IPS-15b (cell line): Measurements from ENCODE around the gene RALB.

Experiments used
- H3K27me3 ChIP-seq: one replicate; pipeline ENCODE4 v1.6.1; 2013; ENCODE audit warnings: low read length; ENCODE audit not compliant: control insufficient read depth, insufficient read depth
- H3K36me3 ChIP-seq: one replicate; pipeline ENCODE4 v1.6.1; 2013; ENCODE audit warnings: low read length; ENCODE audit not compliant: control insufficient read depth, insufficient read depth
- H3K4me1 ChIP-seq: one replicate; pipeline ENCODE4 v1.6.1; 2013; ENCODE audit warnings: mild to moderate bottlenecking, low read length; ENCODE audit not compliant: control insufficient read depth, insufficient read depth
- H3K4me3 ChIP-seq: one replicate; pipeline ENCODE4 v1.5.1; 2013; ENCODE audit warnings: low read depth, low read length
- H3K9ac ChIP-seq: one replicate; pipeline ENCODE4 v1.6.1; 2013; ENCODE audit warnings: low read depth, mild to moderate bottlenecking, low read length
- H3K9me3 ChIP-seq: one replicate; pipeline ENCODE4 v1.6.1; 2013; ENCODE audit warnings: mild to moderate bottlenecking, low read length; ENCODE audit not compliant: control insufficient read depth, insufficient read depth

The RALB gene

DNA sequence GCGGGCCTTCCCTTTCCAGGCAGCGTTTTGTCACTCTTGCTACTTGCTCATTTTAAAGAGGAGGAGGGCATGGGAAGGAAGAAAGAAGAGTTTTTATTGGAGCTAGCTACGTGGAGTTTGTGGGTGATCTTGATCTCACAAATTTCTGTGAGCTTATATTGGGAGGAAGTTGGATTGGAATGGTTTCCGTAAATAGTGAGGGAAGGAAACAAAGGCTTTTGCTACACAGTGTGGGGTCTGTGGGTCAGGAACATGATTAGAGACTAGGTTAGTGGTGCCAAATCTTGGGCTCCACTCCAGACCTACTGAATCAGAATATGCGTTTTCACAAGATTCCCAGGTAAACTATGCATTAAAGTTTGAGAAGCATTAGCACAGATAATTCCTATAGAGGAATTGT, 8.1 kb downstream of the RALB start:
- Histone ChIP-seq H3K36me3 (no peaks in the 10 kb centered on the region), H3K9me3 (no peaks in the 10 kb centered on the region), H3K9ac (no peak overlapping the region), H3K4me1 (no peaks in the 10 kb centered on the region), H3K27me3 (no peaks in the 10 kb centered on the region), H3K4me3 (no peak overlapping the region)

DNA sequence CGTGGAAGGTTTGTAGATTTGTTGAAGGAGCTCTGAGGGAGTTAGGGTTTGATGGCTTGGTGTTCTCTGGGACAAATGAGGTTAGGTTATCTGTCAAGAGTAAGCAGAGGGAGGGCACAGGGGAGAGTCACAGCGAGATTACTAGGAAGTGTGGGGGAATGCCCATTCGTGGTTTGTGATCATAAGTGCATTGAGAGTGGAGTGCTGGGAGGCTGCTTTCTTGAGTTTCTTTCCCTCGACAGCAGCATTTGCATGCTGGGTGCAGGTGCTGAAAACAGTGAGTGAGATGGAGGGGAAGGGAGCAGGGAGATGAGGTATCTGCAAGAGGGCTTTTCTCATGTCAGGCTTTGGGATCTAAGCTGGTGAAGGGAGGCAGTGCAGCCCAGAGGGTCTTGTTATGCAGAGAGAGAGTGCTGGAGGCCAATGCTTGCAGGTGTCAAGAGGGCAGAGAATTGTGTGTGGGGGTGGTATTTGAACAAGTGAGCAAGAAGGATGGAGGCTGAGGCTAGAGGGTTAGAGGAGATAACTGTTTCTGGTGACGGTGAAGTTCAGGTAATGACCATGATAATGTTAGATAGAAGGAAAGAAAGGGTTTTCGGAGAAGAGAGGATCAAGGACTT, 8.8 kb downstream of the RALB start:
- H3K9me3 ChIP-seq, result no peaks in the 10 kb centered on the region
- no peaks in the 10 kb centered on the region for H3K27me3 ChIP-seq
- no peaks in the 10 kb centered on the region for H3K4me1 ChIP-seq
- H3K9ac ChIP-seq, result no peak overlapping the region
- no peak overlapping the region for H3K4me3 ChIP-seq
- H3K36me3 ChIP-seq, result no peaks in the 10 kb centered on the region

DNA sequence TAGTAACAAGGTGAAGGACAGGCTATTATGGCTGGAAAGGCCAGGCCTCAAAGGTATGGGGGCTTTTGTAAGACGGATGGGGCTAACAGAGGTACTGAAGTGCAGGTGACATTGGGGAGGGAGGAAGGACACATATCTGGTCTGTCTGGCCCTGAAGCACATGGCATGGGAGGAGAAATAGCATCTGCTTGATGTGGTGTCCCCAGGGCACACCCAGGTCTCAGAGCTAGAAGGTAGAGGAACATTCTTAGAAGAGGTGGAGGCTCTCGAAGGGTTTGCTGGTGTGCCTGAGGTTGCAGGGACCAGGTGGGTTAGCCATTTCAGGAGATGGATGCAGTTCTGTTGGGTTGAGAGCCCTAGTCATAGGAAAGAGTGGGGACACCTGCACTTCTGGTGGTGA, 9.5 kb downstream of the RALB start:
- Histone ChIP-seq H3K9me3 (no peaks in the 10 kb centered on the region), H3K4me1 (no peaks in the 10 kb centered on the region), H3K4me3 (no peak overlapping the region), H3K27me3 (no peaks in the 10 kb centered on the region), H3K9ac (no peak overlapping the region), H3K36me3 (no peaks in the 10 kb centered on the region)

DNA sequence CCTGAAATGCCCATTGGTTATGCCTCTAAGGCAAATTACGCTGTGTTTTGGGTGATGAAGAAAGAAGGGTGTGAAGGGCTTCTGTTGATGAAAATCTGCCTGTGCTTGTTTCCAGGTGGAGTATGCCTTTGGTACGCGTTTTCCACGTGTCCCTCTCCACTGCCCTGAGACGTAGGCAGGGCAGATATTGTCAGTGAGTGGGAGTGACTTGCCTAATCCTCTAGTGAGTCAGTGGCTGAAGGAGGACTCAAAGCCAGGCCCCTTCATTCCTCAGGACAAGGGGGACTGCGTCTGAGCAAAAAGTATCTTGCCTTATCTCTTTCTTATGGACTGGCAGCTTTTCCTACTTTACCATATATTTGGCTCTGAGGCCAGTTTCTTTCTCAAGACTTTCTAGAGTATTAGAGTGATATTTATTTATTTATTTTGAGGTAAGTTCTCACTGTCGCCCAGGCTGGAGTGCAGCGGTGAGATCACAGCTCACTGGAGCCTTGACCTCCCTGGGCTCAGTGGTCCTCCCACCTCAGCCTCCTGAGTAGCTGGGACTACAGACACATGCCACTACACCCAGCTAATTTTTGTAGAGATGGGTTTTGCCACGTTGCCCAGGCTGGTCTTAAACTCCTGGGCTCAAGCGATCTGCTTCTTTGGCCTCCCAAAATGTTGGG, 10.2 kb downstream of the RALB start:
- no peaks in the 10 kb centered on the region for H3K9me3 ChIP-seq
- H3K4me1 ChIP-seq, result no peaks in the 10 kb centered on the region
- H3K4me3 ChIP-seq, result no peak overlapping the region
- H3K27me3 ChIP-seq, result no peaks in the 10 kb centered on the region
- no peaks in the 10 kb centered on the region for H3K36me3 ChIP-seq
- no peak overlapping the region for H3K9ac ChIP-seq

DNA sequence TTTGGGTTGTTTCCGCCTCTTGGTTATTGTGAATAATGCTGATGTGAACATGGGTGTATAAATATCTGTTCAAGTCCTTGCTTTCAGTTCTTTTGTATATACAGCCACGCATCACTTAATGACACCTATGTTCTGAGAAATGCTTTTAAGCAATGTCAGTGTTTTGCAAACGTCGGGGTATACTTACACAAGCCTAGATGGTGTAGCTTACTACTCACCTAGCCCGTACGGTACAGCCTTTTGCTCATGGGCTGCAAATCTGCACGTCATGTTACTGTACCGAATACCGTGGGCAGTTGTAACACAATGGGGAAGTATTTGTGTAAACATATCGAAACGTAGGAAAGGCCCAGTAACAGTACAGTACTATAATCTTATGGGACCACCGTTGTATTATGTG, 12.4 kb downstream of the RALB start:
- no peaks in the 10 kb centered on the region for H3K9me3 ChIP-seq
- no peaks in the 10 kb centered on the region for H3K4me1 ChIP-seq
- H3K4me3 ChIP-seq, result no peak overlapping the region
- no peak overlapping the region for H3K9ac ChIP-seq
- no peaks in the 10 kb centered on the region for H3K36me3 ChIP-seq
- H3K27me3 ChIP-seq, result no peaks in the 10 kb centered on the region

DNA sequence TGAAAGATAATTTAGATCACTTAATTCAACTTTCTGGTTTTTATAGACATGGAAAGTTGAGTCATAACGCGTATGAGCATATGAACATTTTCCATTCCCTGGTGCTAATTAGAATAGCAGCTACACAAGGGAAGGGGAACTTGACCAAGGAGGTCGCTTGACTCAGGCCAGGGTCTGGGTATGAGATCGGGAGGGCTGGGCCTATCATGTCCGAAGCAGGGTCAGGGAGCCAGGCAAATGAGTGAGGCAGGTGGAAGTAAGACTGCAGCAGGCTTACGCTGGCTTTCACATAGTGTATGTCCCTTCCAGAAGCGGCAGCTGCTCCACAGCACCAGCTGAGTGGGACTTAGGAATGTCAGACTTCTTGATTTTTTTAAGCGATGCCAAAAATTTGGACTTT, 14.7 kb downstream of the RALB start:
- Histone ChIP-seq H3K9ac (no peak overlapping the region), H3K4me1 (no peaks in the 10 kb centered on the region), H3K36me3 (no peaks in the 10 kb centered on the region), H3K9me3 (no peaks in the 10 kb centered on the region), H3K4me3 (no peak overlapping the region), H3K27me3 (no peaks in the 10 kb centered on the region)

DNA sequence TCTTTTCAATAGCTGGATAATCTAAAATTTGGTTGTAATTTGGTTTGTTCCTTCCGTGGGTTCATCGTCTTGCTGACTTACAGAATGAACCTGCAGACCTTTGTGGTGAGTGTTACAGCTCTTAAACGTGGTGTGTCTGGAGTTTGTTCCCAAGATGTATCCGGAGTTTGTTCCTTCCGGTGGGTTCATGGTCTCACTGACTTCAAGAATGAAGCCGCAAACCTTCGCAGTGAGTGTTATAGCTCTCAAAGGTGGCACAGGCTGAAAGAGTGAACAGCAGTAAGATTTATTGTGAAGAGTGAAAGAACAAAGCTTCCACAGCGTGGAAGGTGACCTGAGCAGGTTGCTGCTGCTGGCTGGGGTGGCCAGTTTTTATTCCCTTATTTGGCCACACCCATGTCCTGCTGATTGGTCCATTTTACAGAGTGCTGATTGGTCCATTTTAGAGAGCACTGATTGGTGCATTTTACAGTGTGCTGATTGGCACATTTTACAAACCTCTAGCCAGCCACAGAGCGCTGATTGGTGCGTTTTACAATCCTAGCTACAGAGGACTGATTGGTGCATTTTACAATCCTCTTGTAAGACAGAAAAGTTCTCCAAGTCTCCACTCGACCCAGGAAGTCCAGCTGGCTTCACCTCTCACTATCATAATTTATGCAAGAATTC, 16.6 kb downstream of the RALB start:
- Histone ChIP-seq H3K4me3 (no peak overlapping the region), H3K4me1 (no peaks in the 10 kb centered on the region), H3K27me3 (no peaks in the 10 kb centered on the region), H3K9me3 (no peaks in the 10 kb centered on the region), H3K9ac (no peak overlapping the region), H3K36me3 (no peaks in the 10 kb centered on the region)

DNA sequence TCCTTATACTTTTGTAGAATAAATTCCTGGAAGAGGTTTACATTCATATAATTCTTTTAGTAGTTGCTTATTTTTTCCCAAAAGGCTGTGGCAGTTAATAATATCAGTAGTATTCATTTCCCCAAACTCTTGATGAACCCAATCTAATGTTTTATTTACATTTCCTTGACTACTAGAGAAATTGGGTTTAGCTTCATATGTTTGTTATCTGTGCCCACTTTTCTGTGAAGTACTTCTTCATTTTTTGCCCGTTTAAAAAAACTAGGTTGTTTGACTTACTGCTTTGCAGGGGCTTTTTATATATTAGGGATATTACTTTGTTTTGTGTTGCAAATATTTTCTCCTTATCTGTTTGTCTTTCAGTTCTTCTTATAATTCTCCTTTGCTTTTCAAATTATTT, 17.2 kb downstream of the RALB start:
- no peaks in the 10 kb centered on the region for H3K36me3 ChIP-seq
- H3K27me3 ChIP-seq, result no peaks in the 10 kb centered on the region
- H3K9ac ChIP-seq, result no peak overlapping the region
- no peaks in the 10 kb centered on the region for H3K9me3 ChIP-seq
- no peaks in the 10 kb centered on the region for H3K4me1 ChIP-seq
- H3K4me3 ChIP-seq, result no peak overlapping the region

DNA sequence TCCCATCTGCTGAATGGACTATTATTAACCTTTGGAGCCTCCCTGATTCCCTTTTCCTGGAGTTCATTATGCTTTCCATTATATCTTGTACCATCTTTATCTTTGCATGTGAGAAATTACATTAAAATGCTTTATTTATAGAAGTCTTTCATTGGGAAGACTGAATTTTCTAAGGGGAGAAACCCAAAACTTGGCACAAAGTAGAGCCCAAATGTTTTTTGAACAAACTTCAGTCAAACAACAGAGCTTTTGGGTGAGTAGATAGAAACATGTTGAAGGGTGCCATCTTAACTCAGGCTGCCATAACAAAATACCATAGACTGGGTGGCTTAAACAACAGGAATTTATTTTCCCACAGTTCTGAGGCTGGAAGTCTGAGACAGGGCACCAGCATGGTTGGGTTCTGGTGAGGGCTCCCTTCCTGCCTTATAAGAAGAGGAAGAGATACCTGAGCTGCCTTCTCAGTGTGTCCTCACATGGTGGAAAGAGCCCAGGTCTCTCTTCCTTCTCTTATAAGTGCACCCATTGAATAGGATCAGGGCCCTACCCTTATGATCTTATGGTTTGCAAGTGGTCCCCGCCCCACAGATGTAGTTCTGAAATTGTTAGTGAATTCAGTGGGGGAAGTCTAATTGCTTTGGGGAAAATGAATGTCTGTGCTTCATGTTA, 19.2 kb downstream of the RALB start:
- no peak overlapping the region for H3K4me3 ChIP-seq
- no peak overlapping the region for H3K9ac ChIP-seq
- no peaks in the 10 kb centered on the region for H3K4me1 ChIP-seq
- H3K27me3 ChIP-seq, result no peaks in the 10 kb centered on the region
- peaks cover 7% of the 10 kb centered on the region for H3K9me3 ChIP-seq
- no peaks in the 10 kb centered on the region for H3K36me3 ChIP-seq

DNA sequence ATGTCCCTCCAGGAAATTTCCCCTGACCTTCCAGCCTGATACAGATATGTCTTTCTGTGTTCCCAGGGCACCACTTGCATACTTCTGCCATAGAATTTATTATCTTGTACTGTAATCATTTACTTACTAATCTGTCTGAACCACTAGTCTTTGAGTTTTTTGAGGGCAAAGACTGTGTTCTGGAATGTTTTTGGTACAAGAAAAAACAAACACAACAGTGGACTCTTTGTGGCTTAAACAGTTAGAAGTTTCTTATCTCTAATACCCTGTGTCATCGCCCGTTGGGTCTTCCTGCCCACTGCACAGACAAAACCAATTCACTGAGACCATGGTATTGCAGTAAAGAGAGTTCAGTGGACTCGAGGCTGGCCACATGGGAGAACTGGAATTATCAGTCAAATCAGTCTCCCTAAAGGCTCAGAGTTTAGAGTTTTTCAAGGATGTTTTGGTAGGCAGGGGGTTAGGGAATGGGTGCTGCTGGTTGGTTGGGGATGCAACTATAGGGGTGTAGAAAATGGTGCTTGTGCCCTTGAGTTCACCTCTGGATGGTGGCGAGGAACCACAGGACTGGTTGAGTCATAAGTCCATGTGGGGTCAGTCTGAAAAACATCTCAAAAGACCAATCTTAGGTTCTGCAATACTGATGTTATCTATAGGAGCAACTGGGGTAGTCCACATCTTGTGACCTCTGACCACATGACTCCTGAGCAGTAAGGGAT, 20.3 kb downstream of the RALB start:
- no peaks in the 10 kb centered on the region for H3K36me3 ChIP-seq
- peaks cover 7% of the 10 kb centered on the region for H3K9me3 ChIP-seq
- H3K4me3 ChIP-seq, result no peak overlapping the region
- no peaks in the 10 kb centered on the region for H3K27me3 ChIP-seq
- no peak overlapping the region for H3K9ac ChIP-seq
- H3K4me1 ChIP-seq, result no peaks in the 10 kb centered on the region

DNA sequence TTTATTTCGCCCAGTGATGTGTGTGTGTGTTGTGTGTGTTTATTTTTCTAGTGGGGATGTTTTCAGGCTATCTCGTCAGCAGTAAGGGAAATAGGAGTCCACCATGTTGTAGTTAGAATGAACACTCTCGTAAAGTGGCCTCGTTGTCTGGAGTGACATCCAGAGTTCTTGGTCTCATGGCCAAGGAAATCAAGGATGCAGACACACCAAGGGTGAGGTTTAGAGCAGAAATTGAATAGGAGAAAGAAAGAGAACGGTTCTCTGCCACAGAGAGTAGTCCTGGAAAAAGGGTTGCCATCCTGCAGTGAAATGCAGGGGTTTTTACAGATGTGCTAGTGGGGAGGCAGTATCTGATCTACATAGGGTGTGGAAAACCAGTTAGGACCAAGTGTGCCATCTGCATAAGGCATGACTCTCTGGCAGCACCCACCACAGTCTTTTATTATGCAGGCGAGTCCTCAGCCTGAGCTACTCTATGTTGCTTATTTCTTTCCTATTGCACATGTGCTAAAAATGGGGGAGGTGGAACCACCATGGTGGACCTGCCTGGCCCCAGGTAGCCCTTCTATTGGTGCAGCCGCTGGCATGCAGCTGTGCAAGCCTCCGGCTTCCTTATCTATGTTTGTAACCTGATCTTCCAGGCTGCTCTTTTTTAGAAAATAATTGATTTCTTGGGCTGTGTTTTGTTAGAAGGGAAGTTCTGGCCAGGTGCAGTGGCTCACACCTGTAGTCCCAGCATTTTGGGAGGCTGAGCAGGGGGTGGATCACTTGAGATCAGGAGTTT, 23.2 kb downstream of the RALB start:
- Histone ChIP-seq H3K36me3 (no peaks in the 10 kb centered on the region), H3K4me3 (no peak overlapping the region), H3K9me3 (peaks cover 7% of the 10 kb centered on the region), H3K9ac (no peak overlapping the region), H3K27me3 (no peaks in the 10 kb centered on the region), H3K4me1 (peaks cover 4% of the 10 kb centered on the region)
